GM19395 (cell line): Measurements from ENCODE around the gene KCNS1.
"Not testable (repeated sequence)": the region's sequence is repeated elsewhere in the genome, so short reads cannot be mapped to it uniquely, and the experiment has no call there.

ENCODE experiments used
- ATAC-seq: cut with Tn5 transposase; IDR thresholded peaks from one replicate; pipeline ENCODE4 v1.9.1; 2021; ENCODE audit warnings: mild to moderate bottlenecking, moderate library complexity; ENCODE audit not compliant: unreplicated experiment

Gene KCNS1, protein sequence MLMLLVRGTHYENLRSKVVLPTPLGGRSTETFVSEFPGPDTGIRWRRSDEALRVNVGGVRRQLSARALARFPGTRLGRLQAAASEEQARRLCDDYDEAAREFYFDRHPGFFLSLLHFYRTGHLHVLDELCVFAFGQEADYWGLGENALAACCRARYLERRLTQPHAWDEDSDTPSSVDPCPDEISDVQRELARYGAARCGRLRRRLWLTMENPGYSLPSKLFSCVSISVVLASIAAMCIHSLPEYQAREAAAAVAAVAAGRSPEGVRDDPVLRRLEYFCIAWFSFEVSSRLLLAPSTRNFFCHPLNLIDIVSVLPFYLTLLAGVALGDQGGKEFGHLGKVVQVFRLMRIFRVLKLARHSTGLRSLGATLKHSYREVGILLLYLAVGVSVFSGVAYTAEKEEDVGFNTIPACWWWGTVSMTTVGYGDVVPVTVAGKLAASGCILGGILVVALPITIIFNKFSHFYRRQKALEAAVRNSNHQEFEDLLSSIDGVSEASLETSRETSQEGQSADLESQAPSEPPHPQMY

DNA sequence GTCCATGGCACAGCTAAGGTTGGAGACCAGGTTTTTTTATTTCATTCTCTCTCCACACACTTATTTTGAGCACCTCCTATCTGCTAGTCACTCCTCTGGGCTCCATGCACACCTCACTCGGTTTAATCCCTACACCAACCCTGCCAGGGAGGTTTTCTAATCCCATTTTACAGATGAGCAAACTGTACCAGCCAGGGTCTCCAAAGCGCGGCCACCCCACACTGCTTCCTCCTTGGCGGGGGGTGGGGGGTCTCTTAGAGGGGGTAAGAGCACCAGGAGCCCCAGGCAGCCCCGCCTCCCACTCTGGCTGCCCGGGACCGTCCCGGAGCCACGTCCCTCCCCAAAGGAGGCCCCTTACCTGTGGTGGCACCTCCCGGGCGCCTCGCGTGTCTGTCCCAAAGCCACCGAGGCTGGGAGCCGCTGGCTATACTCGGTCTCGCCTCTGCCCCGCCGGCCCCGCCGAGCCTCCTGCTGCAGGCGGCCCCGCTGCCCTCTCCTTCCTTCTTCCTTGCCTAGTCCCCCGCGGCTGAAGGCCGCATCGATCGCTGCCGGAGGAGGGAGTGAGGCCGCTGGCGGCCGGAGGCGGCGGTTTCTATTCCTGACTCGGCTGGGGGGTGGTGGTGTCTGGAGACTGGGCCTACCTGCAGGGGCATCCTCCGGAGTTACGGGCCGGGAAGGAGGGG lies at the start of gene KCNS1:
Gene KCNS1, minus strand, starts transcription at position 565 of the 683 bp plus-strand sequence. CDS start 1,891 bp downstream, outside the sequence.
- ATAC-seq, result no peak

DNA sequence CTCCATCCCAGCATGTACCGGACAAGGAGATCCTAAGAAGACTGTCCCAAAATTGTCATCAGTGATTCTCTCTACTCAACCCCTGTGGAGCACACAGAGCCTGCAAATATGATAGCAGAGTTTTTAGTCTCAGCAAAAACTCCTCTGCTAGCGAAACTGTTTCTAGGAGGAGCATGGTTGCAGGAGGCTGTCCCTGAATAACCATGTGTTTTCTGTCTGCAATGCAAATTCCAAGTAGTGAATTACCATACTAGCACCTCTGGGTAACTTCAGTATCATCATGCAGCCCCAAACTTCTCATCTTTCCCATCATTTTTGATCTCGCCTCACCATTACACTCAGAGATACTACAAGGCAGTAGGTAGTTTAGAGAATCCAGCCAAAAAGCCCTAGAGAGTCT lies 48.1 kb upstream of the KCNS1 start:
- no peak for ATAC-seq

DNA sequence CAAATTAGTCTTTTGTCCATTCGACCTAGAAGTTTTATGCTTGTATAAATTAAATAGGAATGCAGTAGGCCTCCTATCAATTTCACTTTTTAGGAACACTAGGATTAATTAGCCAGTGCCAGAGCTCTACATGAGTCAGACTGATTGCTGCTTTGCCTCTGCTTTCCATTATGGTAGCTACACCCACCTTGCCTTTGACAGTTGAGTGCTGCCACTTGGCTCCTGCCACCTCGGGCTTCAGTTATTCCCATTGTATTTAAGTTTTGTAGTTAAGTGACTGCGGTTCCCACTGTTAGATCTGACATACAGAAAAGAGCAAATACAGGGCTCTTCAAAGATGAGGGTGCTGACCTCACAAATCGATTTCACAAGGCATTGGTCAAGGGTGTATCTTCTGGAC lies 39.9 kb upstream of the KCNS1 start:
- no peak for ATAC-seq

DNA sequence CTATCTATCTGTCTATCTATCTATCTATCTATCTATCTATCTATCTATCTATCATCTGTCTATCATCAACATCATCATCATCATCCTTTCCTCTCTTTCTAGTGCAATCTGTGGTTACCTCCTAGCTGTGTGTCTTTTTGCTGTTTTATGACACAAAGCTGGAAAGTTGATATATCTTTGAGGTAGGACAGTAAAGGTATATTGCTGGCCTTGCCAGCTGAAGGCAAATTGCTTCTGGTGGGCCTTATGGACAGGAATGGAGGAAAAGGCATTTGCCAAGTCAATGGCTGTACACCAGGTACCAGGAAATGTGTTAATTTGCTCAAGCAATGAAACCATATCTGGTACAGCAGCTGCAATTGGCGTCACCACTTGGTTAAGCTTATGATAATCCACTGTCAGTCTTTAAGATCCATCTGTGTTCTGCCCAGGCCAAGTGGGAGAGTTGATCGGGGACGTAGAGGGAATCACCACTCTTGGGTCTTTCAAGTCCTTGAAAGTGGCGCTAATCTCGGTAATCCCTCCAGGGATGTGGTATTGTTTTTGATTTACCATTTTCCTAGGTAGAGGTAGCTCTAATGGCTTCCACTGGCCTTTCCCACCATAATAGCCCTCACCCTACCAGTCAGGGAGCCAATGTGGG lies 38.9 kb upstream of the KCNS1 start:
- ATAC-seq, result not testable (repeated sequence)

DNA sequence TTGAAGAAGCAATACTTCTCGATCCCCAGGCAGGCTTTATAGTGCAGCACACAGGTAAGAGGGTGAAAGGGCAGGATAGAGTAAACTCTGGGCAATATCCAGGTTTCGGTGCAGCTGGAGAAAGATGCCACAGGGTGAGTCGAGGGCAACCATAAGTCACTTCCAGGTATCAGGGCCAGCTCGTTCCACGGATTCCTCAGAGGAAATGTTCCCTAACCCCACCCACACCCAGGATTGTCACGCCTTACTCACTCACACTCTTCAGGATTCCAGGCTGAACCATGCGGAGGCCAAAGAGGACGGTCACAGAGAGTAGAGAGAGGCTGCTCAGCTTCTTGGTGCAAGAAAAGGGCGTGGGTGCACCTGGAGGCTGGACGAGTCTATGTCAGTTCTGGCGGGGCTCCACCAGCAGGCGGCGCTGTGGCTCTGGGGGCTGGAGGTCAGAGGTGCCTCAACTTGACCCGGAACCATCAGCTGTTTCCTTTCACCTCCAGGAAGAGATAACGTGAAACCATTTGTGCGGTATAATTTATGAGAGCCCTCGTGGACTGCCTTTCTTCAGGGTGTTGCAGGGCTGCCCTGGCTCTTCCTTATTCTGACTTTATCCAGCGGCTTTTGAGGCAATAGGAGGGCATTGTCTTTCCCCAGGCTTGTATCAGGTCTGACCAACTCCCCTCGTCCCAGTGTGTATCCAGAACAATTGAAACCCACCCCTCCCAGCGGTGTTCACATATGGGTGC lies 37.8 kb upstream of the KCNS1 start:
- no peak for ATAC-seq

DNA sequence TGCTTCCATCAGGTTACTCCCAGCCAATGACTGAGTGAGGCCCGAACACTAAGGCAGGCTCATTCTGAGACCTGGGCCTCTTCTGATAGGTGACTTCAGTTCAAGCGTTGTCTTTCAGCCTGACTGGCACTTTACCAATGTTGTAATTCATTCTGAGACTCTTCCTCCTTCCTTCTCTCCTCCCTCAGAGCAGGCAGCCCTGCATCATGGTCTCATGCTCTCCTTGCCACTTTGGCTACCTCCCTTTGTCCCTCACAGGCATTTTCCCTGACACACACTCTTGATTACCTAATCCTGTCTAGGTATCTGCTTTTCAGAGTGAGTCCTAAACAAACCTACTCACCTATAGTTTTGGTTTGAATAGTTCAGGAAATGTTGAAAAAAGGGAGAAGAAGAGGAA lies 36.0 kb upstream of the KCNS1 start:
- no peak for ATAC-seq

DNA sequence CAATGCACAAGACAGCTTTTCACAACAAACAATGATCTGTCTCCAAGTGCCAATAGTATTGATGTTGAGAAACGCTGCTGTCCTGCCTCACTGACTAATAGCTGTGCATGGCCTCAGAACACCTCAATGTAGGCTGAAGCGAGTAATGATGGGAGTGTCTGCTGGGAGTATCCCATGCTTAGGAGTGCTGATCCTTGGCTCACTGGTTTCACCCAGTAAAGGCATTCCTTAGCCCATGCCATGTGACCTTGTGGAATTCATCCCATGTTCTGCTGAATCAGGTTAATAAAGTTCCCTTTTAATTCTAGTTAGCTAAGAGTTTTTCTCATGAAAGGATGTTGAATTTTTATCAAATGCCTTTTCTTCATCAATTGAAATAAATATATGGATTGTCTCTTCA lies 27.2 kb upstream of the KCNS1 start:
- ATAC-seq, result no peak

DNA sequence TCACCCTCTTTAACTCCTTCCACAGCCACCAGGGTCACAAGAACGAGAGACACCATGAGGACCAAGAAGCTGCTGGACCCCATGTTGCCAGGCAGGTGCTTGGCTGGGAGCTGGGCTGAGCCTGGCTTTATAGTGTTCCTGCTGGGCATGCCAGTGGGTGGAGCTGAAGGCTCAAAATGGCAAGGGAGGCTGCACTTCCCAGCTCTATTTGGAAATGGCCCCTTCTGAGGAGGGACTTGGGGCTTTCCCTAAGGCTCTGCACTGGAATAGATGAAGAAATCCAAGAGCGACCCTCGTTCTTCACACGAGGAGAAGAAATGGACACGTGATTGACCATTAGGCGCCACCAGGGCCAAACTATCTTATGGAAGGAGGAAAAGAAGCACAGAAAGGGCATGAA lies 23.4 kb upstream of the KCNS1 start, which contains the start of gene WFDC12:
Gene WFDC12, minus strand, starts transcription at position 101 of the 400 bp plus-strand sequence. Its CDS starts 18 bp downstream, at position 83.
- no peak for ATAC-seq

DNA sequence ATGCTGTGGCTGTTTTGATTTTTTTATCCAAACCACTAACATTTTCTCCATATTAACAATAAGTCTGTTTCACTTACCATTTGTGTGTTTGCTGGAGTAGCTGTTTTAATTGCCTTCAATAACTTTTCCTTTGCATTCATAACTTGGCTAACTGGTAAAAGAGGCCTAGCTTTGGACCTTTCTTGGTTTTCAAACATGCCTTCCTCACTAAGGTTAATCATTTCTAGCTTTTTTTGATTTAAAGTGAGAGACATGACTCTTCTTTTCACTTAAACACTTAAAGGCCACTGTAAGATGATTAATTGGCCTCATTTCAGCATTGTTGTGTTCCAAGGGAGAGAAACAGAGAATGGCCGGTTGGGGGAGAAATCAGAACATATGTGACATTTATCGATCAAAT lies 20.5 kb upstream of the KCNS1 start:
- no peak for ATAC-seq

DNA sequence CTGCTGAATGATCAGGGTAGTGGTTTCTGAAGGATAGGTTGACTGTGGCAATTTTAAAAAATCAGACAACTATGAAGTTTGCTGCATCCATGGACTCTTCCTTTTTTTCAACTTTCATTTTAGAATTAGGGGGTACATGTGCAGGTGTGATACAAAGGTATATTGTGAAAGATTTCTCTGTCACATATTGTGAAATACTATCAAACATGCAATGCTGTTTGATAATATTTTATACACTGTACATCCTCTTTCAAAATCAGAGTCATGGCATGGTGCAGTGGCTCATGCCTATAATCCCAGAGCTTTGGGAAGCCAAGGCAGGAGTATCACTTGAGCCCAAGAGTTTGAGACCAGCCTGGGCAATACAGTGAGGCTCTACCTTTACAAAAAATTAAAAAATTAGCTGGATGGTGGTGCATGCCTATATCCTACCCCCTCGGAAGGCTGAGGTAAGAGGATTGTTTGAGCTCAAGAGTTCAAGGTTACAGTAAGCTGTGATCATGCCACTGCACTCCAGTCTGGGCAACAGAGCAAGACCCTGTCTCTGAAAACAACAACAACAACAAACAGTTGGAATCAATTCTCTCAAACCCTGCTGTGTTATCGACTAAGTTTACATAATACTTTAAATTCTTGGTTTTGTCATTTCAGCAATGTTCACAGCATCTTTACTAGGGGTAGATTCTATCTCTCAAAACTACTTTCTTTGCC lies 18.8 kb upstream of the KCNS1 start:
- no peak for ATAC-seq

DNA sequence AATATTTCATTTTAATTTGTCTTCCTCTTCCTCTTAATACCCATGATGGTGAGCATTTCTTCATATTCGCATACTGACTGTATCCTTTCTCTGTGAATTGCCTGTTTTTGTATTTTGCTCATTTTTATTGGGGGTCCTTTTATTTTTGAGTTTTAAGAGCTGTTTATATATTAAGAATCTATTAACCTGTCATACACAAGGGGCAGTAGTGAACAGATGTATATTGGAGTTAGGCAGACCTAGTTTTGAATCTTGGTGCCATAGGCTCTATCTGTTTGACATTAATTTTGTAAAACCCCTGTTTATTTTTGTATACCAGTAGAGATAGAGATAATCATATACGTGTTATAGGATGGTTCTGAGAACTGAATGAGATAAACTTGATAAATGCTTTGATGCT lies 17.1 kb upstream of the KCNS1 start:
- ATAC-seq, result no peak

DNA sequence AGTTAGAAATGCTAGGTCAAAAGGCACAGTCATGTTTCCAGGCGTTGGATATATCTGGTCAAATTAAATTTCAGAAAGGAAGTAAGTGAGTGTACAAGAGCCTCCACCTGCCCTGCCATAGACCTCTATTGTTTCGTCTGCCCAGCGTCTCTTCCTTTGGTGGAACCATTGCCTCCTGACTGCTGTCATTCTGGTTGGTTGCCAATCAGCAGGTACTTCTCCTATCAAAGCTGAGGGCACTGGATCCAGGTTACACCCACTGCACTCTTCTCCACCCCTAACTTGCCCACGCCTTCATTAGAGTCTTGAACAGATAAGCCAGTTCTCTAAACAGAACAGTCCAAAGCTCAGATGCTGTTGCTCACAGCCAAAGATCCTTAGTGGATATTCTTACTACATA lies 16.7 kb upstream of the KCNS1 start:
- ATAC-seq, result no peak

DNA sequence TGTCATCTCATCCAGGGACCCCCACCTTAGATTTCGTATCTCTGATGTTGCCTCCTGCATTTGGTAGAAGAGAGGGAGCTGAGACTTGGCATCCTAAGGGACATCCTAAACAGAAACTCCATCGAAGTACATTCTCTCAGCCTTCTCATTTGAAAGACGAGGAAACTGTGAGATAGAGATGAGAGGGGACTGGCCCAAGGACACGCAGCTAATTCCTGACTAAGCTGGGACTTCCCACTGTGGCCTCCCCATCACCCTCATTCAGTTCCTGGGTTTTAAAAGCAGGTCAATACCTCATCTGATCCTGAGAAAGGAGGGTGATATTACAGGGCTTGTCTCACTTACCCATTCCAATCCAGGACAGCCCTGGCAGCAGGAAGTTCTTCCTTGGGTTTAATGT lies 14.9 kb upstream of the KCNS1 start:
- ATAC-seq, result no peak

DNA sequence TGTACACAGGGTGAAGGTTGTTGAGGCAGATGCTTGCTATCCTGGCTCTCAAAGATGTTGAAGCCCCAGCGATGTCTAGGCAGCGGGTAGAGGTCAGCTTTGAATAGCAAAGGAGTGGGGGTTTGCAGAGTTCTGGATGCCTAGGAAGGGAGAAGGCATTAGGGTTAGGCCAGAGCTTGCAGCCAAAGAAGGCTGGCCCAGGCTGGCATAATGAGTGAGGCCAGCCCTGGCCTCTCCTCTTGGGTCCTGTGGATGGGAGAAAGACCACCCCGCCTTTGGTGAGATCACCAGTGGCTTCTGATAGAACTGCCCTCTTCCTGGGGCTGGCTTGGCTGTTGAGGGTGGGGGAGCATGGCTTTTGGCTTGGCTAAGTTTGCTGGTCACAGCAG lies 14.5 kb upstream of the KCNS1 start:
- ATAC-seq, result no peak

DNA sequence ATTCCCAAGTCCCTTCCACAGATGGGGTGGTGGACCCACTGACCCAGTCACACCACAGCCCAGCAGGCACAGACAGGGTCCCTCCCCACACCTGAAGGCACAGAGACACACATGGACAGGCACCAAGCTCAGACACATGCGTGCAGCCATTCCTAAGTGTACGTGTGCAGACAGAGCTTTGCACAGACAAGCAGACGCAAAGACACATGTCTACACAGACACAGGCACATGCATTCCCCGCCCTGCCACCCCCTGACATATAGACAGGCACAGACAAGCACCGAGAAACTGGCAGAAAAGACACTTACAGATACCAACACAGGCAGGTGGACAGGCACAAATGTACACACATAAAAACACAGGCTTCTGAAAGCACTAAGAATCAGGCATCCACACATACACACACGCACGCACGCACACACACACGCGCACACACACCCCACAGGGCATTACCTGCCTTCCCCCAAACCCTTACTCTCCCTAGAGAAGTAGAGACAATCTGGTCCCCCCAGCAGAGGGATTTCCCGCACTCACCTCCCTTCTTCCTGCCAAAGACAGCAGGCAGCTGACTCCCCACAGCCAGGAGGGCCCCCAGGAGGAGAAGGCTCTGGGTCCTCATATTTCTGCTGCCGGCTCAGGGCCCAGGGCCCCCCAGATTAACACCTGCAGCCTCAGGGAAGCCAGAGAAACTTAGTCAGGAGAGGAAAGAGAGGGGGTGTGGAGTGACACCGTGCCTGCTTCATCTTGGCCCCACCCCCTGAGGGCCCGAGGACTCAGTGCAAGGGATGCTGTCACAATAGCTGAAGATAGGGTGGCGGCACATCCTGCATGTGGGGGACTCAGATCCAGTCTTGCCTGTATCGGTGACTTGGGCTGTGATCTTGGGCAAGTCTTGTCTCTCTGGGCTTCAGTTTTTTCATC lies 13.8 kb upstream of the KCNS1 start, which contains the start of gene WFDC5:
Gene WFDC5, minus strand, starts transcription at position 710 of the 921 bp plus-strand sequence. Its CDS starts 91 bp downstream, at position 619.
- ATAC-seq, result no peak

DNA sequence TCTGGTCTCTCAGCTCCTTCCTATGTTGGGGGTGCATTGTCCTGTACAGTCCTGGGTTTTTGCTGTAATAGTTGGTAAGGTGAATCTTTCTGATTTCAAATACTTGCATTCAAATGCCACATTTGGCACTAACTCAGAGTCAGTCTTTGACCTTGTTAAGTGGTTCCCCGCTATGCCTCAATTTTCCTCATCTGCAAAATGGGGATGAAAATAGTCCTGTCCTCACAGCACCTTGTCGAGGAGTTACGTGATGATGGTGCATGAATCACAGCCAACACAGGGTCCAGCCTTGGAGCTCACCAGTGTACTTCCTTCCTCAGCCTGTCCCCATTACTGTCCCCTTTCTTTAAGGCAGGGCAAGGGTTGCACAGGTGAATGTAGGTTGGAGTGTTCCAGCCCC lies 12.9 kb upstream of the KCNS1 start:
- ATAC-seq, result no peak

DNA sequence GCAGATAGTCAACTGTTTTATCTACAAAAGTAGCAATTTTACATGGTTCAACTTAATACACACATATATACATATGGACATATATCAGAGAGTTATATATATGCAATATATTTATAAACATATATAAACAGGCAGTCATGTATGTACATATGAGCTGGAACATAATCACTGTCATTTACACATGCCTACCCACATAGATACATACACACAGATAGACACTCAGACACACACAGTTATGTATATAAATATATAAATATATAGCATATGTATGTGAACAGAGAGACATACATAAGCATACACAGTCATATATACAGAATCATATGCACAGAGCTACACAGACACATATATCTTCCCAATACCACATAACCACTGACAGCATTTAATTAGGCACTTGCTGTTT lies 11.8 kb upstream of the KCNS1 start:
- ATAC-seq, result no peak

DNA sequence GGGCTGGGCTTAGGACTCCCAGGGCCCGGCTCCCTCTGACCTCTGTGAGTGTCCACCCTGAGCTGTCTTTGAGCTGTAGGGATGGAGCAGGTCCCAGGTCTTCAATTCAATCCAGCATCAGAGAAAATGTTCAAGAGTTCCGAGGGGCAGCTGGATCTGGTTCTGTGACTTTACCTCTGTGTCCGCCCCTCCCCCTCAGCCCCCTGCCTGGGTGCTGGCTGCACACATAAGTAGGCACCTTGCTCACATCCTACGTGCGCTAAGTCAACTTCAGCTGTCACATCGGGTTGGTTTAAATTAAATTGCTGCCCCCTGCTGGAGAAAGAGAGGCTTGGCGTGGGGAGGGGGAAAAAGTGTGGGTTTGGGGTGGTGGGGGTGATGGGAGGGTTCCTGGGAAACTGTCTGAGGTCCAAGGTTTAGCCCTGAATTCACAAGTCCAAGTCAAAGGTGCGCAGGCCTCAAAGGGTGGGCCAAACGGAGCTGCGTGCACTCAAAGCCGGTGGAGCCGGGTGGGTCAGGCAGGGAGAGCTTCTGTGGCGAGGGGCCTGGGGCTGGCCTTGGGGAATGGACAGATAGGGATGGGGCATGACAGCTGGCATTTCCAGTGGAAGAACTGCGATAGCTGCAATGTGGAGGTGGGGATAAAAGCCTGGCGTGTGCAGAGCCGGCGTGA lies 11.0 kb upstream of the KCNS1 start:
- ATAC-seq, result no peak

DNA sequence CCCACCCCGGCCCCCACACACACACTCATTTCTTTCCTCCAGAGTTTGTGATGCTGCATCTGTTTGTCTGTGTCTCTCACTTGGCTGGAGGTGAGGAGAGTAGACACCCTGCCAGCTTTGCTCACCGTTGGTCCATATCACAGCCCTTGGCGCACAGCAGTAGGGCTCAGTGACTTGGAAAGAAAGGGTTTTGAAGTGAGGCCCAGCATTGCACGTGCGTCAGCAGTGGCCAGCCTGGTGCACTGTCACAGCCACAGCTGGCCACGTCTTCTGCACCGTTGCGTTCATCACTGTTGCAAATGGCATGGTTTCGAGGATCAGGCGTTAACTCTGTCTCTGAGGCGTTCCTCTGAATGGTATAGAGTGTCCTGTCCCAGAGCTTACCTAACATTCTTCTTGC lies 10.4 kb upstream of the KCNS1 start:
- no peak for ATAC-seq
